Heart right ventricle (tissue), 16 donors: ENCODE measurements around the gene MB. TPM values are rescaled to one million over a fixed set of nuclear protein-coding genes. Genes with fewer than 3 reads are reported as not detected.

Source experiments
- ATAC-seq, 8 donors: fragments of 200-7000 bp; cut with Tn5 transposase; one replicate each; pipeline ENCODE4 v1.9.1; 2020; ENCODE audit warnings: mild to moderate bottlenecking in 8 of 8, moderate library complexity in 8 of 8, moderate number of reproducible peaks in 1 of 8
- DNase-seq, 2 donors: peaks; one replicate each; pipeline ENCODE4 v3.0.0-alpha.2; 2020
- H3K27ac ChIP-seq, 10 donors: fragments of 200-600 bp; sonication (generic) in 2 of 10; one replicate each; pipeline versions ENCODE4 v1.5.0 to v1.8.0; 2020 to 2022; ENCODE audit warnings: mild to moderate bottlenecking in 3 of 10
- H3K27me3 ChIP-seq, 7 donors: fragments of 200-600 bp; one replicate each; pipeline ENCODE4 v1.8.0; 2021 to 2022; ENCODE audit warnings: mild to moderate bottlenecking in 2 of 7
- H3K36me3 ChIP-seq, 9 donors: fragments of 200-600 bp; sonication (generic) in 1 of 9; one replicate each; pipeline versions ENCODE4 v1.5.0 to v1.8.0; 2020 to 2022; ENCODE audit warnings: mild to moderate bottlenecking in 2 of 9
- H3K4me1 ChIP-seq, 9 donors: fragments of 200-600 bp; sonication (generic) in 1 of 9; one replicate each; pipeline versions ENCODE4 v1.5.0 to v1.8.0; 2020 to 2022; ENCODE audit warnings: mild to moderate bottlenecking in 4 of 9
- H3K4me3 ChIP-seq, 10 donors: fragments of 200-600 bp; sonication (generic) in 2 of 10; one replicate each; pipeline versions ENCODE4 v1.5.0 to v1.8.0; 2020 to 2022; ENCODE audit warnings: mild to moderate bottlenecking in 7 of 10, moderate library complexity in 2 of 10
- H3K9me3 ChIP-seq, 11 donors: fragments of 200-600 bp in 10 of 11; sonication (generic) in 2 of 11; one replicate each; pipeline versions ENCODE4 v1.5.0 to v1.8.0; 2013 to 2022; ENCODE audit warnings: mild to moderate bottlenecking in 2 of 11, control low read depth in 1 of 11, moderate library complexity in 1 of 11
- WGBS, 2 donors: extraction: QIAGEN DNeasy Blood & Tissue Kit; methylation state at CpG; one replicate each; pipeline ENCODE4 v1.1.7; 2013; ENCODE audit warnings: inconsistent platforms in 1 of 2; 5-methylcytosine and 5-hydroxymethylcytosine counted together
- intact Hi-C, 10 donors: fragments of 100-400 bp; cut with DNase I; formaldehyde crosslinking; loops; one replicate each; pipeline versions ENCODE4 v1.11.1 to v1.14.2; 2022
- polyA plus RNA-seq, 2 donors: library from polyadenylated mRNA; stranded (reverse); fragments of 200-250 nt; gene quantifications; one replicate each; pipeline ENCODE4 v1.2.3, GENCODE V29; 2013
- total RNA-seq, 10 donors: library from RNA; stranded (reverse); fragmentation: NEBNext Ultra II Directional in 3 of 10; extraction: Animal tissue kit (Norgen Biotek cat#: 25700) in 3 of 10; gene quantifications; one replicate each; pipeline versions ENCODE4 v1.2.1 to v1.2.4, GENCODE V29; 2021 to 2023
- TF ChIP-seq, protein P1 (sequence below), 9 donors: fragments of 200-600 bp; sonication (generic) in 2 of 9; IDR thresholded peaks; one replicate each; pipeline versions ENCODE4 v1.5.0 to v1.8.0; 2021 to 2022; ENCODE audit warnings: antibody characterized with exemption in 9 of 9, mild to moderate bottlenecking in 5 of 9, moderate library complexity in 1 of 9
- donor health status: Arrhythmogenic right ventricular cardiomyopathy.
- donor health status: ischemic (EF 13 %, LVEDD 7.1; RV severe dilation, severe dysfunction).
- donor health status: healthy with polysubstance abuse.
- donor health status: DM: no; HTN: yes; CAD: no.
- donor health status: DM: no; HTN: no; CAD: no.
- donor health status: ischemic (EF 25% LVEDD 6.9; RV normal size, moderate dysfunction).
- donor health status: ischemic (EF 25% LVEDD 5.7; RV mildly dilated, moderate dysfunction).
- donor health status: healthy.
- donor health status: DM: yes; HTN: yes; CAD: no.
- donor health status: Ischemic cardiomyopathy.
- donor health status: ischemic (EF 35%, LVEDD 5.7; RV mildly dilated, moderate dysfunction).
- donor health status: nonischemic (EF 11% LVEDD 7.7; RV severe dilation, severe dysfunction).
- donor health status: DM: yes; HTN: yes; CAD: no.
- donor health status: PGD.
- donor health status: ischemic (EF 29% LVEDD 5.4; RV normal size, mild dysfunction).
- donor health status: nonischemic (EF 23%, LVEDD 6.1; RV moderate dilation, normal function).

MB gene
- total and polyA plus RNA-seq, 12 donors: 8,931 to 22,407 (median 13,517) TPM

DNA sequence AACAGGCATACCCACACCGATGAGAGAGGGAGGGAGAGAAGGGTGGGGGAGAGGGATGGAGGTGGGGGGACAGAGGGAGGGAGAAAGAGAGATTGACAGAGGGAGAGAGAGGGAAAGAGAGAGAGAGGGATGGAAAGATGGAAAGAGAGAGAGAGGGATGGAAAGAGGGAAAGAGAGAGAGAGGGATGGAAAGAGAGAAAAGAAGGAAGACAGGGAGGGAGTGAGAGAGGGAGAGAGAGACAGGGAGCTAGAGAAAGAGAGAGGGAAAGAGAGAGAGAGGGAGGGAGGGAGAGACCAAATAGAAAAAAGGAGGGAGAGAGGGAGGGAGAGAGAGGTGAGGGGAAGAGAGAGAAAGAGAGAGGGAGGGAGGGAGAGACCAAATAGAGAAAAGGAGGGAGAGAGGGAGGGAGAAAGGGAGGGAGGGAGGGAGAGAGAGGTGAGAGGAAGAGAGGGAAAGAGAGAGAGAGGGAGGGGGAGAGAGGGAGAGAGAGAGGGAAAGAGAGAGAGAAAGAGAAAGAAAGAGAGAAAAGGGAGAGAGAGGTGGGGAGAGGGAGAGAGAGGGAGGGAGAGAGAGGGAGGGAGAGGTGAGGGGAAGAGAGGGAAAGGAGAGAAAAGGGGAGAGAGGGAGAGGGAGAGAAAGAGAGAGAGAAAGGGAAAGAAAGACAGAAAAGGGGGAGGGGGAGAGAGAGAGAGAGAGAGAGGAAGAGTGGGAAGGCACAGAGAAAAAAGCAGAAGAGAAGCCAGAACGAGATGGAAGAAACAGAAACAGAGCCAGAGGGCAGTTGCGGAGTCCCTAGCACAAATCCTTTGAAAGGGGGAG lies 23.8 kb downstream of the MB start:
- H3K4me1 ChIP-seq: peaks cover 8 to 88% (median 42%) of the 10 kb centered on the region in 9 donors
- intact Hi-C loops: no loop called here
- no peak for ATAC-seq
- no peak overlapping the region for H3K4me3 ChIP-seq
- H3K36me3 ChIP-seq: no peaks in the 10 kb centered on the region
- TF ChIP-seq, protein P1, sequence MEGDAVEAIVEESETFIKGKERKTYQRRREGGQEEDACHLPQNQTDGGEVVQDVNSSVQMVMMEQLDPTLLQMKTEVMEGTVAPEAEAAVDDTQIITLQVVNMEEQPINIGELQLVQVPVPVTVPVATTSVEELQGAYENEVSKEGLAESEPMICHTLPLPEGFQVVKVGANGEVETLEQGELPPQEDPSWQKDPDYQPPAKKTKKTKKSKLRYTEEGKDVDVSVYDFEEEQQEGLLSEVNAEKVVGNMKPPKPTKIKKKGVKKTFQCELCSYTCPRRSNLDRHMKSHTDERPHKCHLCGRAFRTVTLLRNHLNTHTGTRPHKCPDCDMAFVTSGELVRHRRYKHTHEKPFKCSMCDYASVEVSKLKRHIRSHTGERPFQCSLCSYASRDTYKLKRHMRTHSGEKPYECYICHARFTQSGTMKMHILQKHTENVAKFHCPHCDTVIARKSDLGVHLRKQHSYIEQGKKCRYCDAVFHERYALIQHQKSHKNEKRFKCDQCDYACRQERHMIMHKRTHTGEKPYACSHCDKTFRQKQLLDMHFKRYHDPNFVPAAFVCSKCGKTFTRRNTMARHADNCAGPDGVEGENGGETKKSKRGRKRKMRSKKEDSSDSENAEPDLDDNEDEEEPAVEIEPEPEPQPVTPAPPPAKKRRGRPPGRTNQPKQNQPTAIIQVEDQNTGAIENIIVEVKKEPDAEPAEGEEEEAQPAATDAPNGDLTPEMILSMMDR (IDR thresholded peaks at IDR 0.05): no peak
- DNase-seq: no peak
- WGBS, 2 donors: 16 to 21% methylated on average over 3 of the region's 3 CpGs
- no peaks in the 10 kb centered on the region for H3K27me3 ChIP-seq
- peak overlapping the region in 9 of 10 donors; percentile 71 to 92 (median 77) for H3K27ac ChIP-seq
- no peaks in the 10 kb centered on the region for H3K9me3 ChIP-seq

DNA sequence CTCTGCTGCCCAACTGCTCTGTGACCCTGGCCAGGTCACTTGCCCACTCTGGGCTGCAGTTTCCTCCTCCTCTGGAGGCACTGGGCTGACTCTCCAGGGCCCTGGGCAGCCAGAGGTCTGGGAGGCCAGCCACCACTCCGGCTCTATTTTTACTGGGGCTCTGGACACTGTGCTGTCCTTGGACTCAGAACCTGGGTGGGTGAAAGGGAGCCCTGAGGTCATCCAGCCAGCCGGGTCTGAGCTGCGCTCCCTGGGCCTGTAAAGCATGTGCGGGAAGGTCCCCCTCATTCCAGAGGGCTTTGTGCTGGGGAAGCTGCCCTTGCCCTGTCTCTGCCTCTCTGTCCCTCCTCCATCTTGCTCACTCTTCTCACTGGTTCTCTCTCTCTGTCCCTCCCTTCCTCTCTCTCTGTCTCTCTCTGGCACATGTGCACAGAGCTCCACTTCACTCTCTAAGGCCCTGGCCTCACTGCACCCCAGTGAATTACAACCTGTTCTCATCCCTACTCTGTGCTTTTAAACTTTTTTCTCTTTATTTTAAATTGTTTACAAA lies 24.6 kb downstream of the MB start:
- intact Hi-C loops: no loop called here
- Histone ChIP-seq H3K9me3 (no peaks in the 10 kb centered on the region), H3K27me3 (no peaks in the 10 kb centered on the region), H3K4me1 (peaks cover 7 to 88% (median 48%) of the 10 kb centered on the region in 9 donors), H3K27ac (peak overlapping the region; percentile 54 to 92 (median 76)), H3K36me3 (no peaks in the 10 kb centered on the region), H3K4me3 (no peak overlapping the region)
- DNase-seq (peak in 1 of 2 donors; percentile 49), ATAC-seq (peak; percentile 23 to 66 (median 46))
- TF ChIP-seq, protein P1 (IDR thresholded peaks at IDR 0.05): no peak
- 37 to 56% methylated on average over 4 of the region's 4 CpGs for WGBS, 2 donors

GRCh38 chr22:35591714-35592417 lies 25.3 kb downstream of the MB start:
- peak overlapping the region; percentile 54 to 92 (median 76) for H3K27ac ChIP-seq
- H3K27me3 ChIP-seq: no peaks in the 10 kb centered on the region
- H3K4me1 ChIP-seq: peaks cover 7 to 89% (median 48%) of the 10 kb centered on the region in 9 donors
- WGBS, 2 donors: 89 to 91% methylated on average over 14 of the region's 14 CpGs
- ATAC-seq (no peak), DNase-seq (no peak)
- intact Hi-C loops: no loop called here
- no peak overlapping the region for H3K4me3 ChIP-seq
- H3K36me3 ChIP-seq: no peaks in the 10 kb centered on the region
- TF ChIP-seq, protein P1 (IDR thresholded peaks at IDR 0.05): no peak
- H3K9me3 ChIP-seq: peaks cover 0 to 4% (median 0%) of the 10 kb centered on the region in 11 donors

GRCh38 chr22:35590634-35591295 lies 26.4 kb downstream of the MB start:
- no peaks in the 10 kb centered on the region for H3K27me3 ChIP-seq
- no peak overlapping the region for H3K4me3 ChIP-seq
- H3K9me3 ChIP-seq: peaks cover 0 to 6% (median 0%) of the 10 kb centered on the region in 11 donors
- TF ChIP-seq, protein P1 (IDR thresholded peaks at IDR 0.05): no peak
- peak in 1 of 2 donors; percentile 39 for DNase-seq
- H3K27ac ChIP-seq: peak overlapping the region; percentile 47 to 92 (median 76)
- H3K36me3 ChIP-seq: no peaks in the 10 kb centered on the region
- ATAC-seq: peak in 2 of 8 donors; percentile 5 to 19
- WGBS, 2 donors: 52 to 54% methylated on average over 13 of the region's 13 CpGs
- peaks cover 7 to 89% (median 48%) of the 10 kb centered on the region in 9 donors for H3K4me1 ChIP-seq
- intact Hi-C loops: no loop called here
